HG03039 (cell line): ENCODE results near the gene RPL9.
"Not testable (repeated sequence)": the region's sequence is repeated elsewhere in the genome, so short reads cannot be mapped to it uniquely, and the experiment has no call there.

Source experiments
- ATAC-seq: cut with Tn5 transposase; IDR thresholded peaks from one replicate; pipeline ENCODE4 v1.9.1; 2021; ENCODE audit warnings: mild to moderate bottlenecking, moderate library complexity; ENCODE audit not compliant: unreplicated experiment

The RPL9 gene

GRCh38 chr4:39427520-39428114 is 31.1 kb downstream of the RPL9 start:
- ATAC-seq = no peak

- no peak for ATAC-seq
Measured at GRCh38 chr4:39426728-39427127, 32.0 kb downstream of the RPL9 start.

- not testable (repeated sequence) for ATAC-seq
Measured at GRCh38 chr4:39425297-39425696, 33.4 kb downstream of the RPL9 start.

GRCh38 chr4:39422247-39422646 is 36.5 kb downstream of the RPL9 start:
- ATAC-seq = no peak

- no peak for ATAC-seq
Measured at GRCh38 chr4:39415678-39416283, 42.9 kb downstream of the RPL9 start.

GRCh38 chr4:39411561-39411960 is 47.2 kb downstream of the RPL9 start:
- ATAC-seq = not testable (repeated sequence)

GRCh38 chr4:39410415-39410814 is 48.3 kb downstream of the RPL9 start:
- ATAC-seq = no peak

GRCh38 chr4:39407584-39407885 is 51.2 kb downstream of the RPL9 start:
- no peak for ATAC-seq

- ATAC-seq = no peak
Measured at GRCh38 chr4:39406763-39407583, 51.7 kb downstream of the RPL9 start, which contains the start of gene KLB. KLB (plus strand) TSS chr4:39406930; CDS start chr4:39406950, 20 bp downstream.
